GM12878 (cell line): ENCODE results near the gene PROSER2. TPM values are rescaled to one million over a fixed set of nuclear protein-coding genes. Genes with fewer than 3 reads are reported as not detected.
A peak's percentile ranks its signal among the peaks of the same experiment; 100 is the strongest.

ENCODE experiments used
- ATAC-seq: fragments of 200-7000 bp; cut with Tn5 transposase; 3 replicates; pipeline ENCODE4 v1.9.1; 2020; ENCODE audit warnings: mild to moderate bottlenecking, moderate library complexity
- BruUV-seq: library from RNA; stranded (reverse); fragments of 400-500 nt; replicated peaks from 2 replicates; lab custom pipeline; 2021; lab: Mats Ljungman, UMichigan
- CTCF ChIA-PET: fragments of 300-600 bp; sonication (Branson Sonifier 250); formaldehyde crosslinking; extraction: SDS; loops from one replicate; lab custom pipeline; 2021; ENCODE audit warnings: inconsistent platforms; lab: Yijun Ruan, JAX
- POLR2A ChIA-PET: fragments of 350-600 bp; formaldehyde crosslinking; extraction: SDS; loops from one replicate; lab custom pipeline; 2021; ENCODE audit warnings: inconsistent platforms; lab: Charles Lee
- RAD21 ChIA-PET: fragments of 300-600 bp; sonication (Branson Sonifier 250); formaldehyde crosslinking; loops from one replicate; lab custom pipeline; 2023; ENCODE audit warnings: antibody characterized with exemption; ENCODE audit not compliant: unreplicated experiment; lab: Charles Lee
- SMC1A ChIA-PET: fragments of 300-600 bp; sonication (Branson Sonifier 250); formaldehyde crosslinking; loops from one replicate; lab custom pipeline; 2023; ENCODE audit not compliant: unreplicated experiment, uncharacterized antibody; lab: Charles Lee
- DNase-seq: peaks from one replicate; pipeline ENCODE4 v3.0.0-alpha.2; 2011; ENCODE audit warnings: low read depth, low spot score
- FAIRE-seq: peaks from 3 replicates; lab custom pipeline; 2011; peaks lifted over from hg19 to GRCh38; lab: Jason Lieb, UNC
- H2AFZ ChIP-seq: 2 replicates; pipeline ENCODE4 v1.6.0; 2011; ENCODE audit warnings: low read depth, low read length, control low read depth; ENCODE audit not compliant: control insufficient read depth
- H3K27ac ChIP-seq: 2 replicates; pipeline ENCODE4 v1.5.1; 2011; ENCODE audit warnings: control low read depth; ENCODE audit not compliant: control insufficient read depth, insufficient read depth
- H3K27me3 ChIP-seq, 2 experiments: replicated peaks in 1 of 2; 2 replicates each; pipeline versions ENCODE4 v1.6.0 to v1.6.1; 2011; ENCODE audit warnings: low read length in 1 of 2; ENCODE audit not compliant: control insufficient read depth in 2 of 2, insufficient read depth in 2 of 2
- H3K36me3 ChIP-seq, 2 experiments: 2 replicates each; pipeline ENCODE4 v1.5.1; 2011; ENCODE audit warnings: low read length in 1 of 2; ENCODE audit not compliant: control insufficient read depth in 2 of 2, insufficient read depth in 2 of 2
- H3K4me1 ChIP-seq: 2 replicates; pipeline ENCODE4 v1.6.1; 2011; ENCODE audit warnings: mild to moderate bottlenecking, low read length, moderate library complexity, mixed read lengths; ENCODE audit not compliant: control insufficient read depth, insufficient read depth
- H3K4me2 ChIP-seq: 2 replicates; pipeline ENCODE4 v1.6.0; 2011; ENCODE audit warnings: control low read depth; ENCODE audit not compliant: control insufficient read depth, insufficient read depth
- H3K4me3 ChIP-seq: fragments of 200-600 bp; sonication (generic); 2 replicates; pipeline ENCODE4 v1.5.1; 2016
- H3K79me2 ChIP-seq: 2 replicates; pipeline ENCODE4 v1.6.0; 2011; ENCODE audit warnings: low read length; ENCODE audit not compliant: control insufficient read depth, insufficient read depth
- H3K9ac ChIP-seq: 2 replicates; pipeline ENCODE4 v1.8.0; 2011; ENCODE audit warnings: low read length, control low read depth, mixed read lengths; ENCODE audit not compliant: control insufficient read depth, insufficient read depth
- H3K9me3 ChIP-seq: replicated peaks from 3 replicates; pipeline ENCODE4 v1.5.1; 2011; ENCODE audit warnings: mild to moderate bottlenecking, low read length; ENCODE audit not compliant: control insufficient read depth, insufficient read depth
- H4K20me1 ChIP-seq: 2 replicates; pipeline ENCODE4 v1.6.0; 2011; ENCODE audit not compliant: control insufficient read depth, insufficient read depth
- CBFB ChIP-seq: IDR thresholded peaks from 2 replicates; pipeline ENCODE4 v1.6.1; 2016; ENCODE audit warnings: antibody characterized with exemption, low read depth
- CBX3 ChIP-seq: fragments of 200-600 bp; sonication (generic); IDR thresholded peaks from 2 replicates; pipeline ENCODE4 v1.6.1; 2016; ENCODE audit warnings: low read depth, borderline replicate concordance
- CUX1 ChIP-seq: IDR thresholded peaks from 2 replicates; pipeline ENCODE4 v1.6.1; 2012; ENCODE audit warnings: improper control_type of control experiment, low read depth, low read length; ENCODE audit not compliant: insufficient replicate concordance
- EED ChIP-seq: sonication (generic); IDR thresholded peaks from 2 replicates; pipeline ENCODE4 v1.6.1; 2016; ENCODE audit warnings: antibody characterized with exemption, low read depth
- HDAC2 ChIP-seq: fragments of 200-600 bp; sonication (generic); IDR thresholded peaks from 2 replicates; pipeline ENCODE4 v1.6.1; 2017
- HDAC6 ChIP-seq: fragments of 200-600 bp; sonication (generic); IDR thresholded peaks from one replicate; pipeline ENCODE4 v1.8.0; 2017; ENCODE audit warnings: antibody characterized with exemption; ENCODE audit not compliant: unreplicated experiment
- IKZF1 ChIP-seq: fragments of 450-650 bp; conservative IDR thresholded peaks from 2 replicates; pipeline ENCODE4 v1.6.1; 2017; ENCODE audit warnings: antibody characterized with exemption, mild to moderate bottlenecking
- LARP7 ChIP-seq: fragments of 450-650 bp; IDR thresholded peaks from 2 replicates; pipeline ENCODE4 v1.6.1; 2017; ENCODE audit warnings: mild to moderate bottlenecking
- MXI1 ChIP-seq: fragments of 150-350 bp; IDR thresholded peaks from 2 replicates; pipeline ENCODE4 v1.6.1; 2011; ENCODE audit warnings: low read depth, mild to moderate bottlenecking, inconsistent platforms, low read length, improper control_type of control experiment
- NR2F1 ChIP-seq: fragments of 450-650 bp; conservative IDR thresholded peaks from 2 replicates; pipeline ENCODE4 v1.6.1; 2017; ENCODE audit warnings: mild to moderate bottlenecking
- PAX8 ChIP-seq: fragments of 450-650 bp; IDR thresholded peaks from 2 replicates; pipeline ENCODE4 v1.6.1; 2017; ENCODE audit warnings: mild to moderate bottlenecking, moderate library complexity
- RELB ChIP-seq: fragments of 450-650 bp; IDR thresholded peaks from 2 replicates; pipeline ENCODE4 v1.6.1; 2017; ENCODE audit warnings: low read depth, mild to moderate bottlenecking, moderate library complexity
- SIX5 ChIP-seq: IDR thresholded peaks from 2 replicates; pipeline ENCODE4 v1.6.1; 2011; ENCODE audit warnings: mild to moderate bottlenecking, low read depth, low read length, moderate library complexity; ENCODE audit not compliant: severe bottlenecking
- YY1 ChIP-seq: IDR thresholded peaks from 2 replicates; pipeline ENCODE4 v1.6.1; 2011; ENCODE audit warnings: low read depth, mild to moderate bottlenecking, low read length
- ZBED1 ChIP-seq: IDR thresholded peaks from 2 replicates; pipeline ENCODE4 v1.6.1; 2016; ENCODE audit warnings: borderline replicate concordance
- ZNF24 ChIP-seq: fragments of 450-650 bp; IDR thresholded peaks from 2 replicates; pipeline ENCODE4 v1.6.1; 2017; ENCODE audit warnings: antibody characterized with exemption, mild to moderate bottlenecking
- WGBS: methylation state at CpG from one replicate; pipeline ENCODE4 v1.1.6; 2016; ENCODE audit warnings: low lambda C conversion rate; ENCODE audit not compliant: insufficient replicate concordance, insufficient coverage; ENCODE audit errors: missing lambda C conversion rate; 5-methylcytosine and 5-hydroxymethylcytosine counted together
- in situ Hi-C: fragments of 300-500 bp; cut with MboI; formaldehyde crosslinking; loops from 9 replicates; pipeline ENCODE4 v1.14.3; 2018; ENCODE audit warnings: mixed read lengths
- intact Hi-C: fragments of 100-400 bp; cut with micrococcal nuclease; formaldehyde crosslinking; loops from one replicate; pipeline ENCODE4 v1.14.2; 2022; ENCODE audit not compliant: unreplicated experiment
- polyA plus RNA-seq, 11 experiments: library from polyadenylated mRNA; depleted of rRNA in 4 of 11; unstranded in 6 of 11; stranded (reverse) in 5 of 11; fragments of >200 nt; fragmentation: Nextera tagmentation in 4 of 11; fragmentation: Illumina TruSeq in 1 of 11; extraction: Ambion mirVana in 4 of 11; extraction: Trizol in 1 of 11; gene quantifications; 1 replicate in 1 of 11; 2 replicates in 10 of 11; pipeline versions ENCODE4 v1.2.1 to v1.2.3, GENCODE V29; 2011 to 2016; ENCODE audit warnings: inconsistent platforms in 2 of 11, missing spikeins in 2 of 11, low read depth in 1 of 11
- total RNA-seq, 4 experiments: library from RNA; depleted of rRNA in 3 of 4; stranded (reverse); fragments of >200 nt in 3 of 4; fragmentation: Illumina TruSeq in 1 of 4; extraction: Trizol in 1 of 4; gene quantifications; 2 replicates each; pipeline versions ENCODE4 v1.2.1 to v1.2.3, GENCODE V29; 2013 to 2021
- TF ChIP-seq, protein P1 (sequence below): IDR thresholded peaks from 2 replicates; pipeline ENCODE4 v1.6.1; 2011; ENCODE audit warnings: mild to moderate bottlenecking, low read depth, low read length, moderate library complexity; ENCODE audit not compliant: insufficient replicate concordance

The PROSER2 gene
- total and polyA plus RNA-seq, 10 of the 15 experiments (the other 5 are each of a cell fraction or from before 2014, with no cell fraction given), result 0.04 to 0.25 (median 0.07) TPM; not detected in 6

DNA sequence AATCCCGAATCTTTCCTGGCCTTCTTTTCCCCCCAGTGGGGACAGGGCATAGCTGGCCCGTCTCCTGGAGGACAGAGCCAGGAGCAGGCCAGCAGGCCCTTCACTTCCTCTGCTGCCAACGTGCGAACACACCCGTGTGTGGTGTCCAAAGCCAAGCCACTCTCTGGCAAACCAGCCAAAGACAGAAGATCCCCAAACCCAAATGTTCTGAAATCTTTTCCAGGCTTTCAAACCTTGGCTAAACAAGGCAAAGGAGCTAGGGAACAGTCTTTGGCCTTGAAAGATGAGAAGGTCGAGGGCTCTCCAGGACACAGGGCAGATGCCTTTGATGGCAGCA, 63.0 kb downstream of the PROSER2 start (continued):
- TF ChIP-seq CUX1, result no peak
- no peak for TF ChIP-seq LARP7
- TF ChIP-seq, all 136 proteins: peak for 0

GRCh38 chr10:11886851-11887250, 63.7 kb downstream of the PROSER2 start:
- no peaks in the 10 kb centered on the region for H3K36me3 ChIP-seq
- no TSS peak for BruUV-seq
- ChIA-PET SMC1A (interaction anchor here (1.1 to 2.0 kb wide), 4 partner anchors 9 to 104 kb away, joined by 3 to 5 read pairs (median 4); no protein-coding TSS in a partner anchor), CTCF (interaction anchor here (1.1 to 1.3 kb wide), 3 partner anchors 10 to 104 kb away, joined by 3 to 7 read pairs (median 5); no protein-coding TSS in a partner anchor), RAD21 (interaction anchor here (0.6 to 1.1 kb wide), 3 partner anchors 10 to 24 kb away, joined by 3 read pairs; no protein-coding TSS in a partner anchor), POLR2A (no interaction called here)
- H2AFZ ChIP-seq, result peak overlapping the region; percentile 37
- FAIRE-seq (no peak), ATAC-seq (peak; percentile 90), DNase-seq (peak; percentile 43)
- H3K79me2 ChIP-seq, result no peaks in the 10 kb centered on the region
- no peaks in the 10 kb centered on the region for H3K9me3 ChIP-seq
- peaks cover 13% of the 10 kb centered on the region for H3K4me1 ChIP-seq
- WGBS, result 2% methylated on average over 12 of the region's 12 CpGs
- no peaks in the 10 kb centered on the region for H3K27me3 ChIP-seq
- H3K4me3 ChIP-seq, result no peak overlapping the region
- intact Hi-C loops (no loop called here), in situ Hi-C loops (no loop called here)
- no peaks in the 10 kb centered on the region for H4K20me1 ChIP-seq
- H3K27ac ChIP-seq, result no peak overlapping the region; the same call in 1 of the 2 replicates
- peak overlapping the region; percentile 54 for H3K4me2 ChIP-seq
- H3K9ac ChIP-seq, result no peak overlapping the region
- TF ChIP-seq MXI1 (no peak), ZNF24 (no peak), IKZF1 (peak; percentile 70; the same call in 1 of the 2 replicates), HDAC2 (no peak), HDAC6 (no peak), YY1 (0 out of 2 replicates have a peak, but pooled peaks have one; percentile 12), RELB (peak; percentile 58; the same call in 1 of the 2 replicates), EED (0 out of 2 replicates have a peak, but pooled peaks have one; percentile 14), ZBED1 (no peak), SIX5 (no peak), PAX8 (no peak), CBX3 (no peak), CBFB (no peak), NR2F1 (peak; percentile 49; the same call in 1 of the 2 replicates)
- TF ChIP-seq, protein P1, sequence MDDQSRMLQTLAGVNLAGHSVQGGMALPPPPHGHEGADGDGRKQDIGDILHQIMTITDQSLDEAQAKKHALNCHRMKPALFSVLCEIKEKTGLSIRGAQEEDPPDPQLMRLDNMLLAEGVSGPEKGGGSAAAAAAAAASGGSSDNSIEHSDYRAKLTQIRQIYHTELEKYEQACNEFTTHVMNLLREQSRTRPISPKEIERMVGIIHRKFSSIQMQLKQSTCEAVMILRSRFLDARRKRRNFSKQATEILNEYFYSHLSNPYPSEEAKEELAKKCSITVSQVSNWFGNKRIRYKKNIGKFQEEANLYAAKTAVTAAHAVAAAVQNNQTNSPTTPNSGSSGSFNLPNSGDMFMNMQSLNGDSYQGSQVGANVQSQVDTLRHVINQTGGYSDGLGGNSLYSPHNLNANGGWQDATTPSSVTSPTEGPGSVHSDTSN, result no peak
